Measurements from ENCODE around the gene BCAN.

GRCh38 chr1:156629823-156630449 is 12.0 kb upstream of the BCAN start:
- TF ChIP-seq, protein P1, sequence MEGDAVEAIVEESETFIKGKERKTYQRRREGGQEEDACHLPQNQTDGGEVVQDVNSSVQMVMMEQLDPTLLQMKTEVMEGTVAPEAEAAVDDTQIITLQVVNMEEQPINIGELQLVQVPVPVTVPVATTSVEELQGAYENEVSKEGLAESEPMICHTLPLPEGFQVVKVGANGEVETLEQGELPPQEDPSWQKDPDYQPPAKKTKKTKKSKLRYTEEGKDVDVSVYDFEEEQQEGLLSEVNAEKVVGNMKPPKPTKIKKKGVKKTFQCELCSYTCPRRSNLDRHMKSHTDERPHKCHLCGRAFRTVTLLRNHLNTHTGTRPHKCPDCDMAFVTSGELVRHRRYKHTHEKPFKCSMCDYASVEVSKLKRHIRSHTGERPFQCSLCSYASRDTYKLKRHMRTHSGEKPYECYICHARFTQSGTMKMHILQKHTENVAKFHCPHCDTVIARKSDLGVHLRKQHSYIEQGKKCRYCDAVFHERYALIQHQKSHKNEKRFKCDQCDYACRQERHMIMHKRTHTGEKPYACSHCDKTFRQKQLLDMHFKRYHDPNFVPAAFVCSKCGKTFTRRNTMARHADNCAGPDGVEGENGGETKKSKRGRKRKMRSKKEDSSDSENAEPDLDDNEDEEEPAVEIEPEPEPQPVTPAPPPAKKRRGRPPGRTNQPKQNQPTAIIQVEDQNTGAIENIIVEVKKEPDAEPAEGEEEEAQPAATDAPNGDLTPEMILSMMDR (IDR thresholded peaks at IDR 0.05) = no peak
- TF ChIP-seq POLR2A (IDR thresholded peaks at IDR 0.05) = no peak
